GM12875 (cell line): ENCODE measurements around the gene TSC22D2.

Source experiments
- H3K4me3 ChIP-seq: one replicate; pipeline ENCODE4 v1.5.1; 2011; ENCODE audit warnings: low read depth, low read length, control low read depth
- CTCF ChIP-seq: IDR thresholded peaks from 2 replicates; pipeline ENCODE4 v1.5.1; 2011; ENCODE audit warnings: low read depth, mild to moderate bottlenecking, control low read depth, inconsistent platforms, low read length, moderate library complexity, borderline replicate concordance; ENCODE audit not compliant: insufficient read depth

The TSC22D2 gene

GRCh38 chr3:150408221-150409124 lies at the start of gene TSC22D2:
TSC22D2 (plus strand) TSS chr3:150408298; CDS start chr3:150409351, 1,053 bp downstream.
- H3K4me3 ChIP-seq = peak within 1 kb of the TSS; percentile 78
- no peak for TF ChIP-seq CTCF

- no peak for TF ChIP-seq CTCF
Measured at GRCh38 chr3:150359381-150359780, 48.7 kb upstream of the TSC22D2 start.

GRCh38 chr3:150360966-150361365 lies 47.1 kb upstream of the TSC22D2 start:
- no peak overlapping the region for H3K4me3 ChIP-seq
- TF ChIP-seq CTCF = no peak

More at GRCh38 chr3:150359381-150359780, 48.7 kb upstream of the TSC22D2 start:
- H3K4me3 ChIP-seq = no peak overlapping the region

GRCh38 chr3:150362515-150363302 lies 45.4 kb upstream of the TSC22D2 start:
- no peak for TF ChIP-seq CTCF
- H3K4me3 ChIP-seq = no peak overlapping the region

GRCh38 chr3:150363420-150363819 lies 44.7 kb upstream of the TSC22D2 start:
- H3K4me3 ChIP-seq = no peak overlapping the region
- no peak for TF ChIP-seq CTCF

- H3K4me3 ChIP-seq = no peak overlapping the region
- no peak for TF ChIP-seq CTCF
Measured at GRCh38 chr3:150365132-150365604, 42.9 kb upstream of the TSC22D2 start.
